Kidney tubule cell (primary cell): ENCODE results near the gene STAB1.

Source experiments
- DNase-seq: peaks from one replicate; pipeline ENCODE4 v3.0.0-alpha.2; 2018; ENCODE audit warnings: low spot score

STAB1 gene

GRCh38 chr3:52563984-52564383 is 68.8 kb downstream of the STAB1 start:
- no peak for DNase-seq

DNA sequence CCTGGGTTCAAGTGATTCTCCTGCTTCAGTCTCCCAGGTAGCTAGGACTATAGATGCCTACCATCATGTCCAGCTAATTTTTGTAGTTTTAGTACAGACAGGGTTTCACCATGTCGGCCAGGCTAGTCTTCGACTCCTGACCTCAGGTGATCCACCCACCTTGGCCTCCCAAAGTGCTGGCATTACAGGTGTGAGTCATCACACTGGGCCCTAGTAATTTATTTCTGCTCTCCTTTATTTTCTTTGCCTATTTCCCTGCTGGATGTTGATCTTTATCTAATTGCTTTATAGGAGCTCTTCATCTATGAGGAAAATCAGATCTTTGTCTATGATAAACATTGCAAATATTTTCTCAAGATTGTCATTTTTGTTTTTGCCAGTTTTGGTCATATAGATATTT is 72.9 kb downstream of the STAB1 start:
- peak; percentile 25 for DNase-seq

- peak; percentile 49 for DNase-seq
Observed at GRCh38 chr3:52570076-52570475, 74.9 kb downstream of the STAB1 start.

- no peak for DNase-seq
Observed at GRCh38 chr3:52572221-52572620, 77.1 kb downstream of the STAB1 start.
